Measurements from ENCODE around the gene CRP. TPM values are rescaled to one million over a fixed set of nuclear protein-coding genes. Genes with fewer than 3 reads are reported as not detected.
A peak's percentile ranks its signal among the peaks of the same experiment; 100 is the strongest.

The CRP gene
- total RNA-seq, 1 donor from 2014 or later = not detected

DNA sequence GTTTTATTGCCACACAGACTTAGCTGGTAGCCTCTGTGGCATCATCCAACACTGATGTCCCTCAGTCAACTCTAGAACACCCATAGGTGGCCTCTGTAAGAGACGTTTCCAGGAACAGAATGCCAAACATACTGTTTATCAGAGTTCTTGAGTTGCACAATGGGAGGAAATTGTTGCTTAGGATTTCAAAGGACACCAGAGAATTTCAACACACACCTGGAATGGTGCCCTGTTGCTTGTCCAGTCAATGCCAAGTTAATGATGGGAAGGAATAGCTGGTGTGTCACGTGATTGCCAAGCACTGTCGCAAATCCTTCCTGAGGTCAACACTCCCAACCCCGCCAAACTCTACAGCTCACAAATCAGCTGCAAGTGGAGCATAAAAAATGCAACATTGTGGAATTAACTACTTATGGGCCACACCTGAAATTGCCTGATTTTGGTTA, 37.8 kb upstream of the CRP start:
- H3K27me3 ChIP-seq (ENCODE audit: low read depth) = no peaks in the 10 kb centered on the region
- no peaks in the 10 kb centered on the region for H3K9me3 ChIP-seq (replicated peaks)
- H3K4me1 ChIP-seq = peaks cover 19% of the 10 kb centered on the region
- intact Hi-C loops (cut with micrococcal nuclease) = no loop called here
- TF ChIP-seq, protein P1, sequence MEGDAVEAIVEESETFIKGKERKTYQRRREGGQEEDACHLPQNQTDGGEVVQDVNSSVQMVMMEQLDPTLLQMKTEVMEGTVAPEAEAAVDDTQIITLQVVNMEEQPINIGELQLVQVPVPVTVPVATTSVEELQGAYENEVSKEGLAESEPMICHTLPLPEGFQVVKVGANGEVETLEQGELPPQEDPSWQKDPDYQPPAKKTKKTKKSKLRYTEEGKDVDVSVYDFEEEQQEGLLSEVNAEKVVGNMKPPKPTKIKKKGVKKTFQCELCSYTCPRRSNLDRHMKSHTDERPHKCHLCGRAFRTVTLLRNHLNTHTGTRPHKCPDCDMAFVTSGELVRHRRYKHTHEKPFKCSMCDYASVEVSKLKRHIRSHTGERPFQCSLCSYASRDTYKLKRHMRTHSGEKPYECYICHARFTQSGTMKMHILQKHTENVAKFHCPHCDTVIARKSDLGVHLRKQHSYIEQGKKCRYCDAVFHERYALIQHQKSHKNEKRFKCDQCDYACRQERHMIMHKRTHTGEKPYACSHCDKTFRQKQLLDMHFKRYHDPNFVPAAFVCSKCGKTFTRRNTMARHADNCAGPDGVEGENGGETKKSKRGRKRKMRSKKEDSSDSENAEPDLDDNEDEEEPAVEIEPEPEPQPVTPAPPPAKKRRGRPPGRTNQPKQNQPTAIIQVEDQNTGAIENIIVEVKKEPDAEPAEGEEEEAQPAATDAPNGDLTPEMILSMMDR (IDR thresholded peaks at IDR 0.05; ENCODE audit: borderline replicate concordance) = no peak
- H3K4me3 ChIP-seq = no peak overlapping the region
- H3K27ac ChIP-seq (replicated peaks) = peak overlapping the region; percentile 78
- peak; percentile 33 for DNase-seq
- no peaks in the 10 kb centered on the region for H3K36me3 ChIP-seq

DNA sequence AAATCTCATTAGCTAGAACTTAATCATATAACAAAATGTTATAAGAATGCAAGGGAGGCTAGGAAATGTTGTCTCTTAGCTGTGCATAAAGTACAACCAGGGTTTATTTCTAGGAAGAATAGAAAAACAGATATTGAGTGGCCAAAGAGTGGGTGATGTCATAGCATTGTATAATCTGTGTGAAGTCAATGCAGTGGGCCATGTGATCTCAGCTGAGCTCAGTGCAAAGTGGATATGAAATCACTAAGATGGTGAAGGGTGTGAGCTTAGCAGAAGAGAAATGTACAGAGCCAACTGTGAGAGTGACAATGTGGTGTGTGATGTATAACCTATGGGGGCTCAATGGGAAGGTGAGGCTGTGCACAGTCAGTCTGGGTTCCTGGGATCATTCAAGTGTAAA, 36.6 kb upstream of the CRP start:
- Histone ChIP-seq H3K27ac (replicated peaks) (peak overlapping the region; percentile 78), H3K4me1 (peaks cover 19% of the 10 kb centered on the region), H3K27me3 (ENCODE audit: low read depth) (no peaks in the 10 kb centered on the region), H3K36me3 (no peaks in the 10 kb centered on the region), H3K4me3 (no peak overlapping the region), H3K9me3 (replicated peaks) (no peaks in the 10 kb centered on the region)
- TF ChIP-seq, protein P1 (IDR thresholded peaks at IDR 0.05; ENCODE audit: borderline replicate concordance) = no peak
- intact Hi-C loops (cut with micrococcal nuclease) = no loop called here
- DNase-seq = no peak

DNA sequence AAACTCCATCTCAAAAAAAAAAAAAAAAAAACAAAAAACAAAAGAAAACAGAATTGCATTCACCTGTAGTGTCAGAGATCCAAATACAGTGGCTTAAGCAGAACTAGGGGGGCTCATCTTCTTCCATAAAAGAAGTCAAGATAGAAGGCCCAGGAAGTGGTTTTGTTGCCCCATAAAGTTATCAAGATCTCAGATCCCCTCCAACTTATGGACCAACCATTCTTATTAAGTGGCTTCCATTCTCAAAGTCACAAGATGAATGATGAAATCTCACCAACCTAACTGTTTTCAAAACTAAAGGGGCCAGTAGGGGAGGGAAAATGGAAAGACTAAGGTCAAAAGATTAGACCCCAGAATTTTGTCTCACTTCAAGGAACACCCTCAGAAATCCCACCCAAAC, 36.2 kb upstream of the CRP start:
- H3K27me3 ChIP-seq (ENCODE audit: low read depth) = no peaks in the 10 kb centered on the region
- peaks cover 19% of the 10 kb centered on the region for H3K4me1 ChIP-seq
- TF ChIP-seq, protein P1 (IDR thresholded peaks at IDR 0.05; ENCODE audit: borderline replicate concordance) = no peak
- H3K27ac ChIP-seq (replicated peaks) = peak overlapping the region; percentile 78
- no peaks in the 10 kb centered on the region for H3K9me3 ChIP-seq (replicated peaks)
- no peaks in the 10 kb centered on the region for H3K36me3 ChIP-seq
- DNase-seq = no peak
- intact Hi-C loops (cut with micrococcal nuclease) = no loop called here
- no peak overlapping the region for H3K4me3 ChIP-seq

DNA sequence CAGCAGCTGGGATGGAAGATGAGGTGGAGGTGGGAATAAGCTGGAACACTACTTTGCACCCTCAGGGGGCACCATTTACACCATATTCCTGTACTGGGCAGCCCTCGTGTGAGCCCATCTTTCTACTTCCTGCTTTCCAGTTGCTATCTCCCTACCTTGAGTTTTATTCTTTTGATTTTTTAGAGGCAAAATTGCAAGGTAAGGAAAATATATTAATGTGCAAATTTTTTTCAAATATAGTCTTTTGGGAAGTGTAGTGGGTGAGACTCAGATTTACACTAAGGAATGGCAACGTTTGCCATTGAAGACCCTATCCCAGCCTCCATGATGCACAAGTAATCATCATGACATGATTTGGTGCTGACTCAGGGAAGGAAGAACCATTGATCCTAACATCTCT, 35.2 kb upstream of the CRP start:
- TF ChIP-seq, protein P1 (IDR thresholded peaks at IDR 0.05; ENCODE audit: borderline replicate concordance) = no peak
- no peak overlapping the region for H3K4me3 ChIP-seq
- intact Hi-C loops (cut with micrococcal nuclease) = no loop called here
- H3K4me1 ChIP-seq = peaks cover 19% of the 10 kb centered on the region
- H3K36me3 ChIP-seq = no peaks in the 10 kb centered on the region
- no peak overlapping the region for H3K27ac ChIP-seq (replicated peaks)
- H3K9me3 ChIP-seq (replicated peaks) = no peaks in the 10 kb centered on the region
- no peaks in the 10 kb centered on the region for H3K27me3 ChIP-seq (ENCODE audit: low read depth)
- no peak for DNase-seq

DNA sequence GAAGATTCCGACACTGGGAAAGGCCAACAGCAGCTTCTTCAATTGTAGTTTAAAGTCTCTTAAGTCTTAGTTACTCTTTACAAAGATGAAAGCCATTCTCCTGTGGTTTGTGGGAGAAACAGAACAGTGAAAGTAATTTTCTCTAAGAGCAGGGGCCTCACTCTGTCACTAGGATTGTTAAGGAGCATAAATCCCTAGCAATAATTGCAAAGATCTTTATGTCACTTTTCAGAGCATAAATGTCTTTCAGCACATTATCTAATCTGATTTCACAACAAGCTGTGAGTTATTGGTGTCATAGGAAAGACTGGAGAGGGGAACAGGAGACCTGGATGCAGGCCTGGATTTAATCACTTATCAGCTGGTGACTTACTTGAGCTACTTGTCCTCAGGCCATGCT, 34.0 kb upstream of the CRP start:
- no peak overlapping the region for H3K27ac ChIP-seq (replicated peaks)
- H3K4me1 ChIP-seq = peaks cover 16% of the 10 kb centered on the region
- no peaks in the 10 kb centered on the region for H3K9me3 ChIP-seq (replicated peaks)
- TF ChIP-seq, protein P1 (IDR thresholded peaks at IDR 0.05; ENCODE audit: borderline replicate concordance) = no peak
- no peak overlapping the region for H3K4me3 ChIP-seq
- H3K36me3 ChIP-seq = no peaks in the 10 kb centered on the region
- intact Hi-C loops (cut with micrococcal nuclease) = no loop called here
- no peaks in the 10 kb centered on the region for H3K27me3 ChIP-seq (ENCODE audit: low read depth)
- DNase-seq = no peak

DNA sequence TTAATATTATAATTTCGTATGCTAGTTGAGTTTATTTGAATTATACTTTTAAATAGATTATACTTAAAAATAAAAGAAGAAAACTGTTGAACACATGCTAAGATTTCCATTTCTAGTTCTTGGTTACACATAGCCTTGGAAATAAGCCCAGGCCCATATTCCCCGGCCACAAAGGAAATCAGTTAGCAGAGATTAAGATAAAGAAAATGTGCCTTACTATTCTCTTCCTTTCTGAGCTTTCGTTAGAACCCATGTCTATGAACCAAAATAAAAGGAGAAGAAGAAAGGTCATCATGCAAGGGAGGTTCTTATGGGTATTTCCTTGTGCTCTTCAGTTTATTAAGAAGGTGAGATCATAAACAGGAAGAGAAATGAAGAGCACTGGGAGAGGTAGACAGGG, 32.3 kb upstream of the CRP start:
- H3K27me3 ChIP-seq (ENCODE audit: low read depth) = no peaks in the 10 kb centered on the region
- intact Hi-C loops (cut with micrococcal nuclease) = no loop called here
- H3K4me1 ChIP-seq = peaks cover 4% of the 10 kb centered on the region
- no peaks in the 10 kb centered on the region for H3K36me3 ChIP-seq
- no peak overlapping the region for H3K4me3 ChIP-seq
- H3K9me3 ChIP-seq (replicated peaks) = peaks cover 13% of the 10 kb centered on the region
- TF ChIP-seq, protein P1 (IDR thresholded peaks at IDR 0.05; ENCODE audit: borderline replicate concordance) = no peak
- no peak for DNase-seq
- peak overlapping the region; percentile 6 for H3K27ac ChIP-seq (replicated peaks)

Data from left ventricle myocardium inferior (tissue), 1 donor.